Suppressor macrophage treated with lipopolysaccharide for 4 hours (primary cell): Measurements from ENCODE around the gene PROC.
"Not testable (repeated sequence)": the region's sequence is repeated elsewhere in the genome, so short reads cannot be mapped to it uniquely, and the experiment has no call there.

Experiments
- DNase-seq: peaks from one replicate; pipeline ENCODE4 v3.0.0-alpha.2; 2020

PROC gene

DNA sequence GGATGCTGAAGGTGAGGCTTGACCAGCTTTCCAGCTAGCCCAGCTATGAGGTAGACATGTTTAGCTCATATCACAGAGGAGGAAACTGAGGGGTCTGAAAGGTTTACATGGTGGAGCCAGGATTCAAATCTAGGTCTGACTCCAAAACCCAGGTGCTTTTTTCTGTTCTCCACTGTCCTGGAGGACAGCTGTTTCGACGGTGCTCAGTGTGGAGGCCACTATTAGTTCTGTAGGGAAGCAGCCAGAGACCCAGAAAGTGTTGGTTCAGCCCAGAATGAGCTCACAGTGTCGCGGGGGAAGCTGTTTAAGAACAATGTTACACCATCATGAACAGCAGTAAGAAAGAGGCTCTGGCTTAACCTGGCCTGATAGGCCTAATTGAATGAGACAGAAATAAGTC is 11.1 kb downstream of the PROC start:
- DNase-seq = no peak

DNA sequence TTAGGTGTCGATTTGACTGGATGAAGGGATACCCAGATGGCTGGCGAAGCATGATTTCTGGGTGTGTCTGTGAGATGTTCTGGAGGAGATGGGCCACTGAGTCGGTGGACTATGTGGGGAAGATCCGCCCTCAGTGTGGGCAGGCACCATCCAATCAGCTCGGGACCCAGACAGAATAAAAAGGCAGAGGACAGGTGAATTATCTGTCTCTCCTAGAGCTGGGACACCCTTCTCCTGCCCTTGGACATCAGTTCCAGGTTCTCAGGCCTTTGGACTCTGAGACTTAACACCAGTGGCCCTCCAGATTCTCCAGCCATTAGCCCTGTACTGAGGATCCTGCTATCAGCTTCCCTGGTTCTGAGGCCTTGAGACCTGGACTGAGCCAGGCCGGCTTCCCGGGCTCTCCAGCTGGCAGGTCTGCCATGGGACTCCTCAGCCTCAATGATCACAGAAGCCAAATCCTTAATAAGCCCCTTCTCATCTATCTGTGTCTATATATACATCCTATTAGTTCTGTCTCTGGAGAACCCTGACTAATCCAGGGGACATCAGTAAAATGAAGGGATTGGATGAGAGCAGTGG is 11.7 kb downstream of the PROC start:
- DNase-seq = no peak

DNA sequence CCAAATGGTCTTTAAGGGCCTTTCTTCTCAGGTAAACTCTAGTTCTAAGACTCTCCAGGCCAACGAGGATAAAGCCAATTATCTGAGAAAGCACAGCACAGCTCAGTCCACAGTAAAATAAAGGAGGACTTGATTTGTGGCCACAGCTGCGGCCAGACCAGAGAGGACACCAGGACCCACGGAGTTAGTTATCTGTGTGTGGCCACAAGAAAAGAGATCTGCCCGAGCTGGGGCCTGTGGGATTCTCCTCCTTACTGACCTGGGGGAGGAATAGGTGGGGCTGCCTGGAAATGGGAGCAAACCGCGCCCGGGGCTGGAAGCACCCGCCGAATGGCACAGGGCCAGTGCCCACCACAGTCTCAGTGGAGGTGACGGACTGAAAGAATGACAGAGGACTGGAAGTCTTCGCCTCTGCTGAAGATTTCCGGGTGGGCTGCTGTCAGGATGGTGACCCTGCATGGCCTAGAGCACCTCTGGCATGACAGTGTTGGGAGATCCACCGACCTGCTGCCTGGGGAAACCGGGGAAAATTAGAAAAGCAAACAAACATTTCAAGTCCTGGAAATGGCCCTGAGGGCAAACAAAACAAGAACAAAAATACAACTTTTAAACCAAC is 13.3 kb downstream of the PROC start:
- no peak for DNase-seq

DNA sequence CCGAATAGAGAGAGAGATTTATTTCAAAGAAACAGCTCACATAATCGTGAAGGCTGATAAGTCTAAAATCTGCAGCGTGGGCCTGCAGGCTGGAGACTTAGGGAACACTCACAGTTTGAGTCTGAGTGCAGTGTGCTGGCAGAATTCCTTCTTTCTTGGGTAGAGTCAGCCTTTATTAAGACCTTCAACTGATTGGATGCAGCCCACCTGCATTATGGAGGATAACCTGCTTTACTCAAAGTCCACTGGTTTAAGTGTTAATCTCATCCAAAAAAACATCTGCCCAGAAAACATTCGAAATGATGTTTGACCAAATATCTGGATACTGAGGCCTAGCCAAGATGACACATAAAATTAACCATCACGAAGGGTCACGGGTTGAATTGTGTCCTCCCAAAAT is 16.3 kb downstream of the PROC start:
- DNase-seq = no peak

DNA sequence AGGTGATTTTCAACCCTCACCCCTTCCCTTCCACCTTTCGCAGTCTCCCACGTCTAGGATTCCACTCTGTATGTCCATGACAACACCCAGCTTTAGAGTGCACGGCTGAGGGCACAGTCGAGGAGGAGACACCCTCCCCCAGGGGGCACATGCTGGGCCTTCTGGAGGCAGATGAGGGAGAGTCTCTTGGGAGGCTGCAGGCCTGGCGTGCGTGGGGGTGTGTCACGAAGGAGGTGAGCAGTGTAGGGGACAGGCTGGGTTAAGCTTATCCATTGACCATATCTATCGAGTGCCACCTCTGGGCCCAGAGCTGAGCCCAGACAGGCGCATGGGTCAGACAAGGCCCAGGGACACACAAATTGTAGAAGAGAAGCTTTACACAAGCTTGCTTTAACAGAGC is 18.8 kb downstream of the PROC start:
- no peak for DNase-seq

DNA sequence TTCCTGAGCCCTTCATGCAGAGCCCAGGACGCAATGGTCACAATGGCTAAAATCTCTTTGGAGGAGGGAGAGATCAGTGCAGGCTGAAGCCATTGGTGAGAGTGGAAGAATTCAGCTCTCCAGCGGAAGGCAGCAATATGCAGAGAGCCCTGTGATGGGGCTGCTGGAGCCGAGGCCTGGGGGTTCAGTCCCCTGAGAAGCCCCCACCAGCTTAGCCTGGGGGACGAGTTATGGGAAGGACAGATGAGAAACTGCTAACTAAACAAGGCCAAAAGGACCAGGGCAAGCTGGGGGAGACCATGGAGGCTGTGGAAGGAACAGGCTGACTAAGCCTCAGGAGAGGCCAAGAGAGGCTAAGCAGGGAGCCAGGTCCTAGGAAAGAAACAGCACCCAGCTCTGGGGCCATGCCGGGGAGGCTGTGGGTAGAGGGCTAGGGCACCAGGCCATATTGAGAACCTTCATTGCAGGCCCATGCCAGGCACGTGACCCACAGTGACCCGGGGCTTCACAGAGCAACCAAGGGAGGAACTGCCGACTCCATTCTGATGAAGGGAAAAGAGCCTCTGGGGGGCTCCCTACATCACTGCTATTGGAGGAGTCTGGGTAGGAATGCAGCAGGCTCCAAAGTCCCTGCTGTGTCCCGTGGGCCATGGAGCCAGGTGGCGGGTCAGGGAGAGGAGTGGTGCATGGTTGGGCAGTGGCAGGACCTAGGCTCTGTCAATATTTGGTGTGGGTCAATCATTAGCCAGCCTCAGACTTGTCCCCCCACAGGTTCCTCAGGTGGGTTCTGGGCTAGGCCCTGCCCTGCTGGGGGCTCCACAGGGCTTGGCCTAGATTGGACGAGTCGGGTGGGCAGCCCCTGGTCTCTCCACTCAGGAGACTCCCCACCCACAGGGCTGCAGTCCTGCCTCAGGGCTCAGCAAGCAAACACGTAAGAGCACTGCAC is 19.8 kb downstream of the PROC start:
- no peak for DNase-seq

DNA sequence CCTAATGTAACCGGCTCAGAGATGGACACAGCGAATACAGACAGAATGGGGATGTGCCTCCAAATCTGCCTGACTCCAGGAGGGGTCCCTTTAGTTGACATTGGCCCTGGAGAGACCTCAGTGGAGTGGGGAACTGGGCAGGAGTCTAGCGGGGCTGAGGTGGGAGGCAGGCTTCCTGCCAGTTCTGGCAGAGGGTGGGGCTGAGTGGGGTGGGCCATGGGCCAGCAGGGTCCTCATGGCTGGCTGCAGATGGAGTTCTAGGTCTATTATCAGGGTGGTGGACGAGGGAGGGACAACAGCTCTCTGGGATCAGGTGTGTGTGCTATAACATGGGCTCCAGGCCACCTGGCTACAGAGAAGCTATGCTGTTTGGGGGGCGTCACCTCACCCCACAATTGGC is 21.1 kb downstream of the PROC start:
- no peak for DNase-seq

DNA sequence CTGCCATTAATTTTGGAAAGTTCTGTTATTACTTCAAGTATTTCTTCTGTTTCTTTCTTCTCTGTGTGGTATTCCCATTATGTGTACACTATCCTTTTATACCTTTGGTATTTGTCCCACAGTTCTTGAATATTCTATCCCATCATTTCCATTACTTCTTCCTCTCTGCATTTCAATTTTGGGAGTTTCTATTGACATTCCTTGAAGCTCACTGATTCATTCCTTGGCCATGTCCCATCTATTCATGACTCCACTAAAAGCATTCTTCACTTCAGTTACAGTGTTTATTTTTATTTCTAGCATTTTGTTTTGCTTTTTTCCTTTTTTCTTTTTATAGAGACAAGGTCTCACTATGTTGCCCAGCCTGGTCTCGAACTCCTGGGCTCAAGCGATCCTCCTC is 30.3 kb downstream of the PROC start:
- no peak for DNase-seq

DNA sequence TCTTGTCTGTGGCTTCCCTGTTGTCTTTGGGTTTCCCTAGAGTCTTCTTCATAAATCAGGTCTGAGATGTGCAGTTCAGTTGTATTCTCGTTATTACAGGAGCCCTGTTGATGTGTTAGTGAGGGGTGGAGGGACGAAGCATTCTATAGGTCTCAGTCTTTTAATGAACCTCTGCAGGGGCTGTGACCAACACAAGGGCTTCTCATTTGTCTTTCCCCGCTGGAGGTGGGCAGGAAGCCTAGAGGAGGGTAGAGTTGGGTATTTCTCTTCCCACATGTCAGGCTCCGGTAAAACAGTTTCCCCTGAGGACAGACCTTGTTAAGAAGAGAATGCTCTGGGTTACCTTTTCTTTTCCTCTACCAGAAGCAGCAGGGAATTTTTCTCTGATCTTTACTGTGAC is 31.2 kb downstream of the PROC start:
- DNase-seq = no peak

DNA sequence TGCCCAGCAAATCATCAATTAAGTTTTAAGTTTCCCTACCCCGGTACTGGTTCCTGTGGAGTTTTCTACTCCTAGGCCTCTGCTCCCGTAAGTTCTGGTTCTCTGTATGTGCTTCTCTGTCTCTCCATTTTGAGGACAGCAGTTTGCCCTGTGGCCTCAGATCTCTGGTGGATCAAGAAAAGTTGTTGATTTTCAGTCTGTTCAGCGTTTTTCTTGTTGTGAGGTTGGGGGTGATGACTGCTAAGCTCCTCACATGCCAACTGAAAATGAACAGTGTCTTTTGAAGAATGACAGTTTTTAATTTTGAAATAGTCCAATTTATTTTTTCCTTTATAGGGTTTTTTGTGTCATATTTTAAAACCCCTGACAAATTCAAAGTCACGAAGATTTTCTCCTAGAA is 31.7 kb downstream of the PROC start:
- DNase-seq = no peak

DNA sequence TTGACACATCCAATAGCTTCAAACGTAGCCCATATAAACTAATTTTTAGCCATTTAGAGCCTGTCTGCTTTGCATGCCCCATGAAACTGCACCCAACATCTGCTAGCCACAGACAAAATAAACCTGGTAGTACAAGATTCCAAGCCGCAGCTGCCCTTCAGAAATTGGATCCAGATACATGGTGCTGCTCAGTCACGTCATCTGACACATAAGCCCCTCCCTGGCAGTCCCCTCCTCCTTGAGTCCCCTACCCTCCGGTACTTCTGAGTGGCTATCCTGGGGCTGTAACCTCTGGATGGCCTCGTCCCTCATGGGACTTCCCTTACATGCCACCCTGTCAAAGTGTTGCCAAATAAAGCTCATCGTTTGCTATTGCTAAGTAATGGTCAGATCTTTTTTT is 33.8 kb downstream of the PROC start:
- DNase-seq = no peak

DNA sequence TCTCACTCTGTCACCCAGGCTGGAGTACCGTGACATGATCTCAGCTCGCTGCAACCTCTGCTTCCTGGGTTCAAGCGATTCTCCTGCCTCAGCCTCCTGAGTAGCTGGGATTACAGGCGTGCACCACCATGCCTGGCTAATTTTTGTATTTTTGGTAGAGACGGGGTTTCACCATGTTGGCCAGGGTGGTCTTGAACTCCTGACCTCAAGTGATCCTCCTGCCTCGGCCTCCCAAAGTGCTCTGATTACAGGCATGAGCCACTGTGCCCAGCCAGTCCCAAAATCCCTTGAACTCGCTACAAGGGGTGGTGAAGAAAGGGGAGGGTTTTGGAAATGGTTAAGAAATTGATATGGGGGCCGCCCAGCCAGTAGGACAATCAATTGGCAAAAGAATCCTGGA is 34.2 kb downstream of the PROC start:
- not testable (repeated sequence) for DNase-seq

DNA sequence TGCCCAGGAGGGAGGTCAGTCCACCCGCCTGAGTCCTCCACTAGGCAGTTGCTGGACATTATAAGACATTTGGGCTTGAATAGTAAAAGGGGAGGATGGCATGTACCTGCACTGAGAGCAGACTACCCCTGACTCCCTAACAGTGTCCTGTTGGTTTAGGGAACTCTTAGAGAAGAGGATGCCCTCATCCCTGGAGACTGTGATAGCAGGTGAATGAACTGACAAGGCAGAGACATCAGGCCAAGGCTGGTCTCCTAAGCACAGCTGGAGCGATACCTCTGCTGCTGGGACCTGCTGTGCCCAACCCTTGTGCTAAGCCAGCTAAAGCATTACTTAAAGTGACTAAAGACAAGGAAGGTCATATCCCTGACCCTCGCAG is 34.8 kb downstream of the PROC start:
- no peak for DNase-seq

DNA sequence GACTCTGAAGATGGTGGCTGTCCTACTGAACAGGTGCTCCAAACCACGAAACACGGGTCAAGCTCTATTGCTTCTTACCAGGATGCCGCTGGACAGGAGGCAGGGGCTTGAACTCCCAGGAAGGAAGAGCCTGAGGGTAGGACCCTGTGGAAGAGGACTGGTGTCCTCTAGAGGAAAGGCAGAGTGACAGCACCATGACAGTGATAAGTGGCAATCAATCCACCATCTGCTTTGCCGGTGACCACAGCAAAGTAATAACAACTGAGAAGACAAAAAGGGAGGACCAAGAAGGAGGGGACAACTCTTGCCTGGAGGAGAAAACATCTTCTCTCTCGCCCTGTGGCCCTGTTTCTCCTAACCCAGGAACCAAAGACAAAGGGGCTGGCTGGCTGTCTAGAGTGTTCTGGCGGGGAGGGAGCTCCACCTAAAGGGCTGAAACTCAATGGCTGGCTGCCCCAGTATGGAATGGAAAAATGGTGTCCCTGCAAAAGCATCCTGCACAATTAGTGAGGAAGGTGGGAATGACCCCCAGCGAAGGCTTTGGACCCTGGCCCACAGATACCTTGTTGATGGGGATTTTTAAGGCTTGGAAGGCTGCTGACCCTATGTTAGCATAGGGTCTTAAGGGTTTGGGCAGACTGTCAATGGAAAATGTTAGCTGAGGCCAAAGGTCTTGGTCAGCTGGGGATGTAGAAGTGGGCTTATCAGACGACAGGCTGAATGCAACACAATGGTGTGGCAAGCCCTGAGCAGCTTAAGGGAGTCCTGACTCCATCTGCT is 35.4 kb downstream of the PROC start:
- peak; percentile 7 for DNase-seq

DNA sequence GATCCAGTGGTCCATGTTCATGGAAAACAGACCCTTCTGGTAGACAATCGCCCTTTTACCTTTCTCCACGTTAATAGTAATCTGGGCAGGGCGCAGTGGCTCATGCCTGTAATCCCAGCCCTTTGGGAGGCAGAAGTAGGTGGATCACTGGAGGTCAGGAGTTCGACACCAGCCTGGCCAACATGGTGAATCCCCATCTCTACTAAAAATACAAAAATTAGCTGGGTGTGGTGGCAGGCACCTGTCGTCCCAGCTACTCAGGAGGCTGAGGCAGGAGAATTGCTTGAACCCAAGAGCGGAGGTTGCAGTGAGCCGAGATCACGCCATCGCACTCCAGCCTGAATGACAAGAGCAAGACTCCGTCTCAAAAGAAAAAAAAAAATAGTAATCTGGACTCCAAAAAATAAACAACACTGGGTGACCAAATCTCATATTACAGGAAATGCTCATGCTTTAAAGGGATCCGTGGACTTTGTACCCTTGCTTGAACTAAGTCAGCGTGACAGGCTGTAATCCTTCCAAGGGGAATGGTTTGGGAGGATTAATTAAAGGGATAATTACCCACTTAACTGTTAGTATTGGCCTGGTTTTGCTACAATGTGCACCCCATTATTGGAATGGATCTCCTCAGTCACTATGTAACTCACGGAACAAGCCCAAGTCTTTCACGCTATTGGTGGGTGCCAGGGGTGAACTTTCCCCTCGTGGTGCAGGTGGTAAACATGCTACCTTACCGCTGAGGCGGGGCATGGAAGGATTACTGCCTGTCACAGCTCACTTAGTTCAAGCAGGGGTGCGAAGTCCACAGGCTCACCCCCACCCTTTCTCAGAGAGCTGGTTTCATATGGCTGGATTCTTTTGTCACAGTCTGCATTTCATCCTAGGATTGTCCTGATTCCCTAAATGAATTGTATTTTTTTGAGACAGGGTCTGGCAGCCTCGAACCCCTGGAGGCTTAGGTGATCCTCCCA is 36.7 kb downstream of the PROC start:
- no peak for DNase-seq

DNA sequence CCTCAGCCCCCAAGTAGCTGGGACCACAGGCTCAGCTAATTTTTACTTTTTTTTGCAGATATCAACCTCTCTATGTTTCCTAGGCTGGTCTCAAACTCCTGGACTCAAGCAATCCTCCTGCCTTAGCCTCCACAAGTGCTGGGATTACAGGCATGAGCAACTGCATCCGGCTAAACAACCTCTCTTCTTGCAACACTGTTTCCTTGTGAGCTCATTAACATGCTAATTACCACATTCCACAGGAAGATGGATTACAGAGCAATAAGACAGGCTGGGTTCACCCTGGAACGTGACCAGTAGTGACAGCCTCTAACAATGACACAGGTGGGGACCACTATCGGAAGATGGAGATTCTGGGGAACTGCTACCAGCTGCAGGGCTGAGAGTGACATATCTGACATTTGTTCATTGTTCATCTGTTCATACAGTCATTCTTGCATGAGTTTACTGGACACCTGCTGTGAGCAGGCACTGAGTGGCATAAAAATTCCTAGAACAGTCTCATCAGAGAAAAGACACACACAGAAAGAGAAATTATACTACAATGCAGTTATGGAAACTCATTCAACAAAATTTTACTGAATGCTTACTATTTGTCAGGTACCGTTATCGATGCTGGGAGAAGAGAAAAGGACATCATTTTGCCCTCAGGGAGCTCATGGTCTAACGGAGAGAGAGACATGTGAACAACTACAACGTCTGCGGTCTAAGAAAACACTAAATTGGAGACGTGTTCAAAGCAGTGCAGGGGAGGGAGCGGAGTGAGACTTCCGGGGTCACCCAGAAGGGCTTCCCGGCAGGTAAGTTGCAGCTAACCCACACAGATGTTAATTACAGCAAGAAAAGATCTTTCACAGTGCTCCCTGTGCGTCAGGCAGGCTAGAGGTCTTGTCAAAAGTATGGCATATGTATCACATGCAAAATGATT is 37.6 kb downstream of the PROC start:
- DNase-seq = no peak

DNA sequence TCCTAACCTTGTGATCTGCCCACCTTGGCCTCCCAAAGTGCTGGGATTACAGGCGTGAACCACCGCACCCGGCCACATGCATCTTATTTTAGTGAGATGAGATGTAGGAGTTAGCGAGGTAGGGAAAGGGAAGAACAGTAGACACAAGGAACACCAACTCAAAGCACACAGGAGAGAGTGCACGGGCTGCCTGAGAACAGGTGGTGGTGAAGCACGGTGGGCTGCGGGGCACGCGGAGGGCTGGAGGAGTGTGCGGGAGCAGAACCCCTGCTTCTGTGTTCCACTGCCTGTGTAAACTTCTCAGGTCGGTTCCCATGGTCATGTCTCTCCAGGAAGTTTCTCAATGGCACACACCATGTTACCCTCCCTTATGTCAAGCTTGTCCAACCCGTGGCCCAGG is 38.7 kb downstream of the PROC start:
- DNase-seq = no peak

DNA sequence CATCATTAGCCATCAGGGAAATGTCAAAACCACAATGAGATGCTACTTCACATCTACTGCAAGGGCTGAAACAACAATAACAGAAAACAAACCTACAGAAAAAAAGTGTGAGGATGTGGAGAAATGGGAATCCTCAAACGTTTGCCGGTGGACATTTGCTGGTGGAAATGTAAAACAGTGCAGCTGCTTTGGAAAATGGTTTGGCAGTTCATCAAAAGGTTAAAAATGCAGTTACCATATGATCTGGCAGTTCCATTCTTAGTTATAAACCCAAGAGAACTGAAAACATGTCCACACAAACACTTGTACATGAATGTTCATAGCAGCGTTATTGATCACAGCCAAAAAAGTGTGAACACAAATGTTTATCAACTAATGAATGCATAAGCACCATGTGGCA is 44.2 kb downstream of the PROC start:
- no peak for DNase-seq

DNA sequence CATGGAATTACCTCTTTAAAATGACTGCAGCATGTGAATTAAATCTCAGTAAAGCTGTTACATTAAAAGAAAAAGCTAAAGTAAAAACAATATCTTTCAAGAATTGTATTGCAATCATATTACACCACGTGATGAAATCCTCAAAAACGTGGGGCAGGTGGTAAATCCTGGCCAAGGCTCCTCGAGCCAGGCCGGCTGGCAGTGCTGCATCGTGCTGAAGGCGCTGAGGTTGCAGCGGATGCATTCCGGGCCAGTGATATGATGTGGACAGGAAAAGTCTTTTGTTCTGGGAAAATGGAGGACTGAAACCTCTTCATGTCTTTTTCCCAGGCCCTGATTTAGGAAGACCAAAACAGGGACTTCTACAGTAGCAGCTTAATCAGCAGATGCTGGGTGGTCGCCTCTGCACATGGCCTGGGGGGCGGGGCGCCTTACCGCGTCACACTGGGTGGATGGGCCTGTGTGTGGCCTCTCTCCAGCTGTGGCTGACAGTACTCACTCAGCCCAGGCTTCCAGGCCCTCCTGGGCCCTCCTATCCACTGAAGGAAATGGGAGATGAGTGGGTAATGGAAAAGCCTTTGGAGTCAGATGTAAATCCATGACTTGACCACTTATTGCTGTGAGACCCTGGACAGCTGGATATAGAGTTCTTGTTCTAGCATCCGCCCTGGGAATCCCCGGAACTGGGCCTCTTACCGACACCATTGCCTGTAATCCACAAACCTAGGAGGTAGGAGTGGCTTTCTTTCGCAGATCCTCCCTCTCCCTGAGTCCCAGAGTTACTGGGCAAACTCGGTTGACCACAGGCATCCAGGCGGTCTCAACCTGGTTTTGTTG is 45.1 kb downstream of the PROC start:
- no peak for DNase-seq
